ENCODE data around the gene ANXA6.

The ANXA6 gene

DNA sequence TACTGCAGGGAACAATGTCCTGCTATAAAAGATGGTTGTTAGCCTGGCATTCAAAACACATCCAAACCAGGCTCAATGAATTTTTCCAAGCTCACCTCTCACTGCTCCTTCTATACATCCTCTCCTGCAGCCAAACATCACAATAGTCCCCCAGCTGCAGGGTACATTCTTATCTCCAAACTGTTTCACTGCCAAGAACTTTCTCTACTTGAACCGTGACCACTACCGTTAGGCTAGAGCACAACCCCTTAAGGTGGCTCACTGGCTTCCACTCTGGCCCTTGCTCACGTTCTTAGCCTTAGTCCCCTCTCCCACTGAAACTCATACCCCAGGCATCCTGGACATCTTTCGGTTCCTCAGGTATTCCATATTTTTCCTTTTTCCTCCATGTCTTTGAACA is 29.0 kb upstream of the ANXA6 start:
- H3K4me3 ChIP-seq (ENCODE audit: low read depth, low read length), result no peak overlapping the region
- in situ Hi-C loops (cut with HindIII; ENCODE audit: low sequenced_read_pairs), result no loop called here
- no peak for DNase-seq (ENCODE audit: low read depth, low spot score)
- no peak for TF ChIP-seq CTCF (IDR thresholded peaks at IDR 0.05; ENCODE audit: low read depth, low read length)

DNA sequence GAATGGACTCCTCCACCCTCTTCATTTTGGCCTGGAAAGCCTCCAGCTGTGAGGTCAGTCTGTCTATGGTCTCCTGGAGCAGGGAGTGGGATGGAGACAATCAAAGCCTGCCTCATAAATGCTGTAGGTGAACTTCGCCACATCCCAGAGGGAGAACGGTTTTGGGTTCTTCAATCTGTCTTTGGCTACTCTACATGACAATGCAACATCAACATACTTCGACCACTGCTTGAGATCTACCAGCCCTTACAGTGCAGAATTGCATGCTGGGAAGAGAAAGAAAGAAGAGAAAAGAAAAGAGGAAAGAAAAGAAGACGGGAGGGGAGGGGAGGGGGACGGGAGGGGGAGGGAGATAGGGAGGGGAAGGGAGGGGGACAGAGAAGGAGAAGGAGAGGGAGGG is 28.5 kb upstream of the ANXA6 start:
- in situ Hi-C loops (cut with HindIII; ENCODE audit: low sequenced_read_pairs), result no loop called here
- DNase-seq (ENCODE audit: low read depth, low spot score), result no peak
- TF ChIP-seq CTCF (IDR thresholded peaks at IDR 0.05; ENCODE audit: low read depth, low read length), result no peak
- no peak overlapping the region for H3K4me3 ChIP-seq (ENCODE audit: low read depth, low read length)

- in situ Hi-C loops (cut with HindIII; ENCODE audit: low sequenced_read_pairs), result no loop called here
- no peak for TF ChIP-seq CTCF (IDR thresholded peaks at IDR 0.05; ENCODE audit: low read depth, low read length)
- H3K4me3 ChIP-seq (ENCODE audit: low read depth, low read length), result no peak overlapping the region
- no peak for DNase-seq (ENCODE audit: low read depth, low spot score)
Observed at GRCh38 chr5:151184316-151185042, 26.9 kb upstream of the ANXA6 start.

DNA sequence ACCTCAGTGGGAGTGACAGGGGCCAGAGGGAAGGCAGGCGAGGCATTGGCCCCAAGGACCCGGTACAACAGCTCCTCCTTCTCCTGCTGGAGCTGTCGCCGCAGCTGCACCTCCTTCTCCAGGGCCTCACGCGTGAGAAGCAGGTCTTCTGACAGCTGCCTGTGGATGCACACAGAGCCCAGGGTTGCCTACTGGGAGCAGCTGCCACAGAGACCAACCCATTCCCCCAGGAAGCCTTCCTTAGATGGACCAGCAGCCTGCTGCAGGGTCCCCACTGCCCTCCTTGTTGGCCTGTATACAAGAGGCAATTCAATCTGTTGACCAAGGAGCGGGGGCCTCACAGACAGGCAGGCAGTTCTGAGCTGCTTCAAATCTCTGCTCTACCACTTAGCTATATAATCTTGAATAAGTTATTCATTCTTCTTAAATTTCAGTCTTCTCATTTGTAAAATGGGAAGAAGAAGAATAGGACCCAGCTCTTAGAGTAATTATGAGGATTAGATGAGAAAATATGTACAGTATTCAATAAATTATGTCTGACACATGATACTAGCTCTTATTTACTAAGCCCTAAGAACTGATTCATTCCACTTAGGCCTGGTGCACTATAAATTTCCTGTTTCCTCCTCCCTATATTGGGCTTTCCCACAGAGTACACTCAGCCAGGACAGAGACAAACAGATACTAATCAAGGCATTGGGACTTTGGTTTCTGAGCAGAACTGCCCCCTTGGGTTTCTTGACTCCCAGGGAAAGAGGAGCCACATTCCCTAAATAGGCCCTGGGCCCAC is 26.1 kb upstream of the ANXA6 start:
- in situ Hi-C loops (cut with HindIII; ENCODE audit: low sequenced_read_pairs), result no loop called here
- no peak for TF ChIP-seq CTCF (IDR thresholded peaks at IDR 0.05; ENCODE audit: low read depth, low read length)
- no peak overlapping the region for H3K4me3 ChIP-seq (ENCODE audit: low read depth, low read length)
- DNase-seq (ENCODE audit: low read depth, low spot score), result no peak

- no peak for DNase-seq (ENCODE audit: low read depth, low spot score)
- in situ Hi-C loops (cut with HindIII; ENCODE audit: low sequenced_read_pairs), result no loop called here
- no peak for TF ChIP-seq CTCF (IDR thresholded peaks at IDR 0.05; ENCODE audit: low read depth, low read length)
- H3K4me3 ChIP-seq (ENCODE audit: low read depth, low read length), result no peak overlapping the region
Observed at GRCh38 chr5:151182976-151183375, 25.4 kb upstream of the ANXA6 start.

DNA sequence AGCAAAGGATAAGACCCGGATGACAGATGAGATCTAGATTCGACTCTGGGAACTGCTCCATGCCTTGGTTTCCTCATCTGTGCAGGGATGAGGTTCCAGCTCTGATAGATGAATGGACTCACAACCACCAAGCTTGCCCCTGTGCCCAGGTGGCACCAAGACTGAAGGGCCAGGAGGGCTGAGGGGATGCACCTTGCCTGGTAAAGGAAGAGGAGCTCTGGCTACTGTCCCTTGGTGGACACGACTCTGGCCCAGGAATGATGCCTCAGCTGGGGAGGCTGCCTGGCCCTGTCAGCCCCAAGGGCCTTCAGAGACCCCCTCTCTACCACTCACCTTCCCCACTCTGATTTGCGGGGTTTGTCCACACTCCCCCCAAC is 24.9 kb upstream of the ANXA6 start:
- in situ Hi-C loops (cut with HindIII; ENCODE audit: low sequenced_read_pairs), result no loop called here

More for the DNA sequence above, 24.9 kb upstream of the ANXA6 start:
- no peak overlapping the region for H3K4me3 ChIP-seq (ENCODE audit: low read depth, low read length)
- no peak for DNase-seq (ENCODE audit: low read depth, low spot score)
- no peak for TF ChIP-seq CTCF (IDR thresholded peaks at IDR 0.05; ENCODE audit: low read depth, low read length)
